CD14-positive monocyte (primary cell): ENCODE results near the gene CASQ1. TPM values are rescaled to one million over a fixed set of nuclear protein-coding genes. Genes with fewer than 3 reads are reported as not detected.

Experiments
- DNase-seq, 3 donors: peaks; one replicate each; pipeline ENCODE4 v3.0.0-alpha.2; 2011 to 2022
- H2AFZ ChIP-seq: 2 replicates; pipeline ENCODE4 v1.6.0; 2012; ENCODE audit warnings: mild to moderate bottlenecking, low read depth, low read length, inconsistent platforms; ENCODE audit not compliant: insufficient read depth, poor library complexity, severe bottlenecking
- H3K27ac ChIP-seq, 2 donors: 1 replicate in 1 of 2; 2 replicates in 1 of 2; pipeline ENCODE4 v1.5.1; 2012 to 2013; ENCODE audit warnings: low read length in 2 of 2, control low read depth in 1 of 2, inconsistent platforms in 1 of 2, low read depth in 1 of 2, mild to moderate bottlenecking in 1 of 2
- H3K27me3 ChIP-seq, 2 donors: one replicate each; pipeline versions ENCODE4 v1.6.0 to v1.6.1; 2011 to 2013; ENCODE audit warnings: low read length in 2 of 2; ENCODE audit not compliant: control insufficient read depth in 2 of 2, insufficient read depth in 2 of 2
- H3K36me3 ChIP-seq, 2 donors: replicated peaks in 1 of 2; 1 replicate in 1 of 2; 2 replicates in 1 of 2; pipeline versions ENCODE4 v1.5.1 to v1.6.1; 2012 to 2013; ENCODE audit warnings: low read length in 2 of 2, control low read depth in 1 of 2, inconsistent platforms in 1 of 2, mild to moderate bottlenecking in 1 of 2; ENCODE audit not compliant: insufficient read depth in 2 of 2, control insufficient read depth in 1 of 2
- H3K4me1 ChIP-seq, 2 donors: 1 replicate in 1 of 2; 2 replicates in 1 of 2; pipeline versions ENCODE4 v1.5.1 to v1.6.1; 2012 to 2013; ENCODE audit warnings: low read length in 2 of 2, control low read depth in 1 of 2, inconsistent platforms in 1 of 2, mild to moderate bottlenecking in 1 of 2, moderate library complexity in 1 of 2; ENCODE audit not compliant: insufficient read depth in 2 of 2, control insufficient read depth in 1 of 2
- H3K4me2 ChIP-seq: replicated peaks from 2 replicates; pipeline ENCODE3; 2012; ENCODE audit warnings: low read length, moderate library complexity, mild to moderate bottlenecking; ENCODE audit not compliant: poor library complexity, severe bottlenecking; ENCODE audit errors: extremely low read depth
- H3K4me3 ChIP-seq, 3 experiments: fragments of 200-600 bp in 1 of 3; sonication (generic) in 1 of 3; replicated peaks in 1 of 3; 1 replicate in 2 of 3; 2 replicates in 1 of 3; pipeline ENCODE4 v1.5.1; 2011 to 2013; ENCODE audit warnings: low read length in 3 of 3, mild to moderate bottlenecking in 3 of 3, control low read depth in 2 of 3, low read depth in 2 of 3, inconsistent platforms in 1 of 3, moderate library complexity in 1 of 3
- H3K79me2 ChIP-seq: 2 replicates; pipeline ENCODE4 v1.6.0; 2012; ENCODE audit warnings: mild to moderate bottlenecking, control low read depth, inconsistent platforms, low read length, moderate library complexity; ENCODE audit not compliant: insufficient read depth
- H3K9ac ChIP-seq: 2 replicates; pipeline ENCODE4 v1.6.0; 2017; ENCODE audit warnings: low read length, mild to moderate bottlenecking; ENCODE audit not compliant: insufficient read depth, poor library complexity, severe bottlenecking
- H3K9me3 ChIP-seq, 2 donors: replicated peaks in 1 of 2; 1 replicate in 1 of 2; 2 replicates in 1 of 2; pipeline versions ENCODE4 v1.5.1 to v1.6.1; 2012 to 2013; ENCODE audit warnings: low read length in 2 of 2, control low read depth in 1 of 2; ENCODE audit not compliant: control insufficient read depth in 1 of 2, insufficient read depth in 1 of 2
- H4K20me1 ChIP-seq: 2 replicates; pipeline ENCODE4 v1.6.0; 2012; ENCODE audit warnings: mild to moderate bottlenecking, low read length, control low read depth, moderate library complexity; ENCODE audit not compliant: insufficient read depth
- H3K27ac Mint-ChIP-seq, 7 donors: one replicate each; pipeline ENCODE4 v1.8.0; 2020; ENCODE audit warnings: mild to moderate bottlenecking in 7 of 7, mixed read lengths in 7 of 7, moderate library complexity in 6 of 7, inconsistent platforms in 2 of 7
- H3K27me3 Mint-ChIP-seq, 3 donors: one replicate each; pipeline ENCODE4 v1.8.0; 2021 to 2022; ENCODE audit warnings: low read depth in 3 of 3, mild to moderate bottlenecking in 3 of 3, mixed read lengths in 3 of 3, moderate library complexity in 3 of 3, inconsistent platforms in 1 of 3
- H3K36me3 Mint-ChIP-seq, 2 donors: one replicate each; pipeline ENCODE4 v1.8.0; 2020; ENCODE audit warnings: mixed read lengths in 2 of 2, inconsistent platforms in 1 of 2, mild to moderate bottlenecking in 1 of 2
- H3K4me1 Mint-ChIP-seq: one replicate; pipeline ENCODE4 v1.8.0; 2020; ENCODE audit warnings: mild to moderate bottlenecking, mixed read lengths
- H3K4me3 Mint-ChIP-seq, 2 donors: one replicate each; pipeline ENCODE4 v1.8.0; 2020; ENCODE audit warnings: mild to moderate bottlenecking in 2 of 2, mixed read lengths in 2 of 2, moderate library complexity in 1 of 2
- H3K9me3 Mint-ChIP-seq, 7 donors: one replicate each; pipeline ENCODE4 v1.8.0; 2020 to 2022; ENCODE audit warnings: mixed read lengths in 7 of 7, mild to moderate bottlenecking in 6 of 7, moderate library complexity in 6 of 7, inconsistent platforms in 2 of 7
- CTCF ChIP-seq: fragments of 200-600 bp; IDR thresholded peaks from one replicate; pipeline ENCODE4 v1.8.0; 2022; ENCODE audit warnings: antibody characterized with exemption, mild to moderate bottlenecking
- WGBS: methylation state at CpG from one replicate; pipeline ENCODE4 v1.1.5; 2013; ENCODE audit warnings: missing lambda C conversion rate; ENCODE audit not compliant: insufficient coverage; 5-methylcytosine and 5-hydroxymethylcytosine counted together
- intact Hi-C, 2 donors: fragments of 100-400 bp; cut with micrococcal nuclease; formaldehyde crosslinking; loops; one replicate each; pipeline versions ENCODE4 v1.15.0 to v1.15.1; 2023
- polyA plus RNA-seq, 3 donors: library from polyadenylated mRNA; depleted of rRNA in 1 of 3; unstranded in 2 of 3; stranded (reverse) in 1 of 3; fragments of 300-500 nt in 2 of 3; fragments of >200 nt in 1 of 3; fragmentation: Illumina TruSeq in 2 of 3; gene quantifications; 1 replicate in 2 of 3; 2 replicates in 1 of 3; pipeline ENCODE4 v1.2.3, GENCODE V29; 2012 to 2021

CASQ1 gene
- polyA plus RNA-seq, 3 donors, result 0.09 to 11.1 TPM; not detected in 1

- no peaks in the 10 kb centered on the region for H3K36me3 Mint-ChIP-seq
- H3K79me2 ChIP-seq, result no peaks in the 10 kb centered on the region
These were observed 1.4 kb downstream of the CASQ1 start for GRCh38 chr1:160191756-160192155.

GRCh38 chr1:160192234-160192633 is 1.9 kb downstream of the CASQ1 start:
- H3K27ac ChIP-seq, result no peak overlapping the region
- H3K4me3 Mint-ChIP-seq, result no peak overlapping the region
- DNase-seq, result no peak
- H3K27ac Mint-ChIP-seq, result no peak overlapping the region
- no peak overlapping the region for H2AFZ ChIP-seq
- H3K36me3 ChIP-seq, result no peaks in the 10 kb centered on the region
- no peaks in the 10 kb centered on the region for H3K36me3 Mint-ChIP-seq
- H3K4me1 ChIP-seq, result peaks cover 4 to 9% of the 10 kb centered on the region in 2 donors
- no peak overlapping the region for H3K9ac ChIP-seq
- TF ChIP-seq CTCF, result no peak
- no peak overlapping the region for H3K4me2 ChIP-seq
- H3K79me2 ChIP-seq, result no peaks in the 10 kb centered on the region
- H3K9me3 Mint-ChIP-seq, result no peaks in the 10 kb centered on the region
- intact Hi-C loops, result loop anchor here (2.0 to 10.0 kb wide), 5 partner anchors 61 to 185 kb away; no protein-coding TSS in a partner anchor
- H3K4me3 ChIP-seq, result no peak overlapping the region
- no peaks in the 10 kb centered on the region for H3K9me3 ChIP-seq
- H4K20me1 ChIP-seq, result no peaks in the 10 kb centered on the region
- H3K4me1 Mint-ChIP-seq, result no peaks in the 10 kb centered on the region
- peaks cover 2 to 5% (median 3%) of the 10 kb centered on the region in 3 donors for H3K27me3 Mint-ChIP-seq
- no peaks in the 10 kb centered on the region for H3K27me3 ChIP-seq

More at GRCh38 chr1:160191756-160192155, 1.4 kb downstream of the CASQ1 start:
- DNase-seq, result no peak
- no peak for TF ChIP-seq CTCF
- Histone ChIP-seq H3K4me1 (peaks cover 4 to 9% of the 10 kb centered on the region in 2 donors), H3K27me3 (no peaks in the 10 kb centered on the region), H3K27ac (no peak overlapping the region), H3K4me2 (no peak overlapping the region), H3K36me3 (no peaks in the 10 kb centered on the region), H3K9me3 (no peaks in the 10 kb centered on the region), H3K4me3 (no peak overlapping the region), H4K20me1 (no peaks in the 10 kb centered on the region), H2AFZ (no peak overlapping the region), H3K9ac (no peak overlapping the region)
- WGBS, result no CpG with 5 or more reads among the region's 3 CpGs
- H3K27ac Mint-ChIP-seq, result no peak overlapping the region
- H3K27me3 Mint-ChIP-seq, result peaks cover 2 to 5% (median 3%) of the 10 kb centered on the region in 3 donors
- no peaks in the 10 kb centered on the region for H3K4me1 Mint-ChIP-seq
- intact Hi-C loops, result loop anchor here (2.0 to 10.0 kb wide), 5 partner anchors 61 to 186 kb away; no protein-coding TSS in a partner anchor
- H3K4me3 Mint-ChIP-seq, result no peak overlapping the region
- H3K9me3 Mint-ChIP-seq, result no peaks in the 10 kb centered on the region
